ENCODE data around the gene NFYA. TPM values are rescaled to one million over a fixed set of nuclear protein-coding genes. Genes with fewer than 3 reads are reported as not detected.

NFYA gene
- total RNA-seq, 3 donors from 2014 or later, result 28.6 to 33.4 (median 29.8) TPM

DNA sequence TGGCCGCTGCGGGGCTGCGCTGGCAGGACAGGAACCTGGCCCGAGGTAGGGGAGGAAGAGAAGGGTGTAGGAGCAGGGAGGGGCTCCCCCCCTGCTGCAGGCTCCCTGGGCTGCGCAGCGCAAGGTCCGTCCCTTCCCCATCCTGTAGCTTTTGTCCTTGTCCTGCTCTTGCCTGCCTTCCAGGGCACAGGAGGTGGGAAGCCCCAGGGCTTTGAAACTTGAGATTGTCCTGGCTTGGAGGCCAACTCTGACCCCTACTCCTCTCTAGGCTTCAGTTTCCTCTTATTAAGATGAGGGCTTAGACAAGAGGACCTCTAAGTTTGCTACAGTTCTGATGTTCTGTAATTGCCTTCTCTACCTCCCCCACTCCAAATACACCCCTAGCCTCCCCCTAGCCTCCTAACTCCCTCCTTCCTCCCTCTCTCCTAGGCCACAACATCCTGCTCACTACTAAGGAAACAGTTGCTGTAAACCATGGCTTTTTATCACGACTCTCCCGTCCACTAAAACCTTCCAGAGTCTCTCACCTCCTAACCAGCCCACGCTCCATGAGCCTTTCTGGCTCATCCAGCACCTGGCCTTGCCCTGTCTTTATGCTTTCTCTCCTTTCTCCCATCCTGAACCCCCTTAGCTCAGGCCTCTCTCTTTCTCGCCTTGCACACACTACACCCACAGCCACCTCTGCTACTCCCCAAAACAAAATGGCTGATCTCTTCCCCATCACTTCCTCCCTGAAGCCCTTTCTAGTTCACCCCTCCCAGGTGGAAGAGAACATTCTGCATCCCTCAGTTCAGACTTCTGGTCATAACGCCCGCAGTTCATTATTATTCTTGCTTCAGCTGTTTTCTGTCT is 44.0 kb upstream of the NFYA start:
- H3K27me3 ChIP-seq, result no peaks in the 10 kb centered on the region

DNA sequence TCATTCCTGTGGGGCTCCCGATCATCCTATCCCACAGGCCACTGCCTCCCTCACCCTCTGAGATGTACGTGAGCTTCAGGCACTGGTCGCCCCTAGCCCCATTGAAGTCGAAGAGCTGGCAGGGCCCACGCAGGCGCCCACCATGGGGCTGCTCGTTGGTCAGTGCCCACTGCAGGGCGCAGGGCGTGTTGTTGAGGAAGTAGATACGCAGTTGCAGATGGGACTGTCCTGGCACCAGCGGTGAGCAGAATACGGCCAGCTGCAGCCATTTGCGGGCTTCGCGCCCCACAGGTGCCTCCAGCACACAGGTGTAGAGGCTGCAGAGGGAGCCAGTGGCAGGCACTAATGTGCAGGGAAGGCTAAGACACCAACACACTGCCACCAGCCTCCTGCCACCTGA is 39.9 kb upstream of the NFYA start:
- no peaks in the 10 kb centered on the region for H3K9me3 ChIP-seq
- no peaks in the 10 kb centered on the region for H3K36me3 ChIP-seq
- H3K27ac ChIP-seq, result no peak overlapping the region
- no peaks in the 10 kb centered on the region for H3K4me1 ChIP-seq
- TF ChIP-seq POLR2AphosphoS5 (IDR thresholded peaks at IDR 0.05), result no peak
- TF ChIP-seq, protein P1, sequence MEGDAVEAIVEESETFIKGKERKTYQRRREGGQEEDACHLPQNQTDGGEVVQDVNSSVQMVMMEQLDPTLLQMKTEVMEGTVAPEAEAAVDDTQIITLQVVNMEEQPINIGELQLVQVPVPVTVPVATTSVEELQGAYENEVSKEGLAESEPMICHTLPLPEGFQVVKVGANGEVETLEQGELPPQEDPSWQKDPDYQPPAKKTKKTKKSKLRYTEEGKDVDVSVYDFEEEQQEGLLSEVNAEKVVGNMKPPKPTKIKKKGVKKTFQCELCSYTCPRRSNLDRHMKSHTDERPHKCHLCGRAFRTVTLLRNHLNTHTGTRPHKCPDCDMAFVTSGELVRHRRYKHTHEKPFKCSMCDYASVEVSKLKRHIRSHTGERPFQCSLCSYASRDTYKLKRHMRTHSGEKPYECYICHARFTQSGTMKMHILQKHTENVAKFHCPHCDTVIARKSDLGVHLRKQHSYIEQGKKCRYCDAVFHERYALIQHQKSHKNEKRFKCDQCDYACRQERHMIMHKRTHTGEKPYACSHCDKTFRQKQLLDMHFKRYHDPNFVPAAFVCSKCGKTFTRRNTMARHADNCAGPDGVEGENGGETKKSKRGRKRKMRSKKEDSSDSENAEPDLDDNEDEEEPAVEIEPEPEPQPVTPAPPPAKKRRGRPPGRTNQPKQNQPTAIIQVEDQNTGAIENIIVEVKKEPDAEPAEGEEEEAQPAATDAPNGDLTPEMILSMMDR (IDR thresholded peaks at IDR 0.05), result no peak
- no peak for TF ChIP-seq POLR2A (IDR thresholded peaks at IDR 0.05)
- no peak for DNase-seq (ENCODE audit: low spot score in 2 of 2)
- no peaks in the 10 kb centered on the region for H3K27me3 ChIP-seq
- intact Hi-C loops (cut with DNase I; ENCODE audit: low total_unique reads), result loop anchor here (10.0 kb wide), 1 partner anchor 1888 kb away; no protein-coding TSS in a partner anchor
- H3K4me3 ChIP-seq, result no peak overlapping the region

More for the DNA sequence above, 44.0 kb upstream of the NFYA start:
- Histone ChIP-seq H3K9me3 (no peaks in the 10 kb centered on the region), H3K4me1 (no peaks in the 10 kb centered on the region), H3K27ac (peak overlapping the region; percentile 89 to 90), H3K36me3 (no peaks in the 10 kb centered on the region), H3K4me3 (peak overlapping the region; percentile 49 to 70 (median 59))
- no peak for DNase-seq (ENCODE audit: low spot score in 2 of 2)
- TF ChIP-seq, protein P1 (IDR thresholded peaks at IDR 0.05), result no peak
- TF ChIP-seq POLR2A (IDR thresholded peaks at IDR 0.05), result no peak
- intact Hi-C loops (cut with DNase I; ENCODE audit: low total_unique reads), result no loop called here

DNA sequence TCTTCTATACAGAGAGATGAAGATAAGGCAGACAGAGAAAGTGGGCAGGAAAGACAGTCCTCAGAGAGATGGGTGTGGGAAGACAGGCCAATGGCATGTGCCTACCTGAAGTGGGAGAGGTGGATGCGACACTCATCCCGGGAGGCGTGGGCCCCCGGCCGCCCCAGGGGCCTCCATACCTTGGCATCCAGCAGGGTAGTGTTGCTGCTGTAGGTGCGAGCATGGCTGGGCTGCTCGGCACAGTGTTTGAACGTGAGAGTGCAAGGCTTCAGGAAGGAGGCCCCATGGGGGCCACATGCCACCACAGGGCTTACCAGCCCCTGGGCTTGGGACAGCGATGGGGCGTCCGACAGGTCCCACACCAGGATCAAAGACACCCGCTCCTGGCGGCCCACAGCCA is 39.0 kb upstream of the NFYA start:
- H3K36me3 ChIP-seq, result no peaks in the 10 kb centered on the region
- DNase-seq (ENCODE audit: low spot score in 2 of 2), result no peak
- no peak overlapping the region for H3K4me3 ChIP-seq
- H3K27ac ChIP-seq, result no peak overlapping the region
- no peaks in the 10 kb centered on the region for H3K27me3 ChIP-seq
- H3K9me3 ChIP-seq, result no peaks in the 10 kb centered on the region
- intact Hi-C loops (cut with DNase I; ENCODE audit: low total_unique reads), result loop anchor here (10.0 kb wide), 1 partner anchor 1889 kb away; no protein-coding TSS in a partner anchor
- H3K4me1 ChIP-seq, result no peaks in the 10 kb centered on the region
- TF ChIP-seq, protein P1 (IDR thresholded peaks at IDR 0.05), result no peak
- TF ChIP-seq POLR2AphosphoS5 (IDR thresholded peaks at IDR 0.05), result no peak
- no peak for TF ChIP-seq POLR2A (IDR thresholded peaks at IDR 0.05)

GRCh38 chr6:41036186-41036585 is 36.6 kb upstream of the NFYA start:
- no peak overlapping the region for H3K4me3 ChIP-seq
- no peaks in the 10 kb centered on the region for H3K27me3 ChIP-seq
- no peaks in the 10 kb centered on the region for H3K36me3 ChIP-seq
- DNase-seq (ENCODE audit: low spot score in 2 of 2), result peak in 1 of 2 donors; percentile 33
- H3K9me3 ChIP-seq, result no peaks in the 10 kb centered on the region
- no peak overlapping the region for H3K27ac ChIP-seq
- no peaks in the 10 kb centered on the region for H3K4me1 ChIP-seq
- intact Hi-C loops (cut with DNase I; ENCODE audit: low total_unique reads), result loop anchor here (10.0 kb wide), 1 partner anchor 1891 kb away; no protein-coding TSS in a partner anchor
- TF ChIP-seq POLR2A (IDR thresholded peaks at IDR 0.05), result no peak
- TF ChIP-seq POLR2AphosphoS5 (IDR thresholded peaks at IDR 0.05), result no peak
- TF ChIP-seq, protein P1 (IDR thresholded peaks at IDR 0.05), result no peak

- H3K4me1 ChIP-seq, result no peaks in the 10 kb centered on the region
- TF ChIP-seq POLR2A (IDR thresholded peaks at IDR 0.05) (no peak), POLR2AphosphoS5 (IDR thresholded peaks at IDR 0.05) (no peak)
- TF ChIP-seq, protein P1 (IDR thresholded peaks at IDR 0.05), result no peak
- no peak overlapping the region for H3K4me3 ChIP-seq
- H3K27ac ChIP-seq, result no peak overlapping the region
- no peaks in the 10 kb centered on the region for H3K9me3 ChIP-seq
- DNase-seq (ENCODE audit: low spot score in 2 of 2), result no peak
- intact Hi-C loops (cut with DNase I; ENCODE audit: low total_unique reads), result loop anchor here (10.0 kb wide), 1 partner anchor 1892 kb away; no protein-coding TSS in a partner anchor
- no peaks in the 10 kb centered on the region for H3K27me3 ChIP-seq
- H3K36me3 ChIP-seq, result no peaks in the 10 kb centered on the region
Measured at GRCh38 chr6:41036601-41037000, 36.2 kb upstream of the NFYA start.
